Glomerular visceral epithelial cell (primary cell): Measurements from ENCODE around the gene SH2D3C.
"Not testable (repeated sequence)": the region's sequence is repeated elsewhere in the genome, so short reads cannot be mapped to it uniquely, and the experiment has no call there.

Experiments used
- DNase-seq: peaks from one replicate; pipeline ENCODE4 v3.0.0-alpha.2; 2016; ENCODE audit errors: extremely low spot score

The SH2D3C gene

GRCh38 chr9:127785933-127786772 is 7.7 kb upstream of the SH2D3C start, which contains the start of gene CDK9:
CDK9 (plus strand) TSS chr9:127786034; CDS start chr9:127786149, 115 bp downstream.
- peak; percentile 92 for DNase-seq

DNA sequence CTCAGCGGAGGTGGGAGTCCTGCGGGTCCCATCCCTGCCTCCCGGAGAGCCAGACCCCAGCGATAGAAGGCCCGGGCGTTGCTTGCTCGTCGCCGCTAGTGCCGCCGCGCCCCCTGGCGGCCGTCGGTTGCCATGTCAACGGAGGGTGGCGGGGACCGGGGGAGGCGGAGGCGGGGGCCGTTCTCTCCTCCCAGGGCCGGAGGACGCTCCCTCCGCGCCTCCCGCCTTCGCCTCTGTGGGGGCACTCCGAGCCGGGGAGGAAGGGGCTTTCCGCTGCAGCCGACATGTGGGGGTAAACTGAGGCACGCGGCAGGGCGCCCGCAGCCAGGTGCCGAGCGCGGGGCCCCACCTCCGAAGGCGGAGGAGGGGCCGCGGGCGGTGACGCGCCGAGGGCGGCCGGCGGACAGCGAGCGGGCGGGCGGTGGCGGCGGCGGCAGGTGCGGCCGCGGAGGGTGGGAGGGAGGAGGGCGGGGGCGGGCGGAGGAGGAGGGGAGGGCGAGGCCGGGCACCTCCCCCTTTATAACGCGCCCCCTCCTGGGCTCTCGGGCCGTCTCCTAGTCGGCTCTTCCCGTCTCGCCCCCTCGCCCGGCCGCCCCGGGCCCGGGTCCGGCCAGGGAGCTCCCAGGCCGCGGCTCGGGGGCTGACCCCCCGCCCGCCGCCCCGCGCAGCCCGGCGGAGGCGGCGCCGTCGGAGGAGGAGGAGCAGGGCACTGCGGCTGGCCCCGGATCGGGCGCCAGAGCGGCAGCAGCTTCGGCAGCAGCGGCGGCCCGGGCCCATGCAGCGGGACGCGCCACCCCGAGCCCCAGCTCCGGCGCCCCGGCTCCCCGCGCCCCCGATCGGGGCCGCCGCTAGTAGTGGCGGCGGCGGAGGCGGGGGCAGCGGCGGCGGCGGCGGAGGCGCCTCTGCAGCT is 6.8 kb upstream of the SH2D3C start:
- DNase-seq, result peak; percentile 84

GRCh38 chr9:127783111-127784008 is 4.9 kb upstream of the SH2D3C start:
- no peak for DNase-seq

DNA sequence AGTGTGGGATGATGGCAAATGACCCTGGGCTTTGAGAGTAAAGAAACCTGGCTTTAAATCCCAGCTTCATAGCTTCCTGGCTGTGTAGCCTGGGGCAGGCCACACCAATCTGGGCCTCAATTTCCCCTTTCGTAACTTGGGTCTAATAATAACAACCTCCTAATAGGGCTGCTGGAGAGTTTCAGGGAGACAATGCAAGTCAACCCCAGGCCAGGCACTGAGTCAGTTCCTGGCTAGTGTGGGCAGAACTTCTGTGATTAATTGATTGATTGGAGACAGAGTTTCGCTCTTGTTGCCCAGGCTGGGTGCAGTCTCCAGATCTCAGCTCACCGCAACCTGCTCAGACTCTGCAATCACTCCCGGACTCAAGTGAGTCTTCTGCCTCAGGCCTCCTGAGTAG is 3.3 kb upstream of the SH2D3C start:
- no peak for DNase-seq

- not testable (repeated sequence) for DNase-seq
Observed at GRCh38 chr9:127780909-127781308, 2.4 kb upstream of the SH2D3C start.

DNA sequence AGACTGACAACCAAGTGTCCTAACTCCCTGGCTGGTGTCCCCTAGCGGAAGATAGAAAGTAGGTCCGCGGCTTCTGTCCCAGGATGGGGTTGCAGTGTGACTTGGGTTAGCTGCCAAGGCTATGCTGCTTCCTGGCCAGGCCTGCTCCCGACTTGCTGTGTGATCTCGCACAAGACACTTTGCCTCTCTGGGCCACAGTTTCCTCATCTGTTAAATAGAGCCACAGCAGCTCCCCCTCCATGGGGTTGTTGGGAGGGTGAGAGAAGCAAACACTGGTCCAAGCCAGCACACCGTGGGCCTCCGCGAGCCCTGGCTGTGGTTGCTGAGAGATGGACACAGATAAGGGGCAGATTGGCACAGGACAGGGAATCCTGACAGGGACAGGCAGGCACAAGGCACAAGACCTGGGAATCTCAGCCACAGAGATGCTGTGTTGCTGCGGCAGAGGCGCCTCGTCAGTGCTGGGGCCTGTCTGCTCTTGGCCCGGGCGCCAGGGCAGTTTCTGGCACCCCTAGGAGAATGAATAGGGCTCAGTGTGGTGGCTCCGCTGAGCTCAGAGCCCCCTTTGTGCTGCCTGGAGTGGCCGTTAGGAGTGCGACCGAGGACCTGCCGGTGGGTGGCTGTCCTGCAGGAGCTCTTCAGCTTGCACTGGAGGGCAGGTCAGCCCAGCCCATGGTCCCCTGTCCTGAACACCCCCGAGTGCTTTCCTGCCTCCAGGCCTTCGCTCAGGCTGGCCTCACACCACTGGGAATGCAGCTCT is 1.8 kb upstream of the SH2D3C start:
- DNase-seq, result no peak

GRCh38 chr9:127779136-127779981 is 893 bp upstream of the SH2D3C start:
- no peak for DNase-seq

DNA sequence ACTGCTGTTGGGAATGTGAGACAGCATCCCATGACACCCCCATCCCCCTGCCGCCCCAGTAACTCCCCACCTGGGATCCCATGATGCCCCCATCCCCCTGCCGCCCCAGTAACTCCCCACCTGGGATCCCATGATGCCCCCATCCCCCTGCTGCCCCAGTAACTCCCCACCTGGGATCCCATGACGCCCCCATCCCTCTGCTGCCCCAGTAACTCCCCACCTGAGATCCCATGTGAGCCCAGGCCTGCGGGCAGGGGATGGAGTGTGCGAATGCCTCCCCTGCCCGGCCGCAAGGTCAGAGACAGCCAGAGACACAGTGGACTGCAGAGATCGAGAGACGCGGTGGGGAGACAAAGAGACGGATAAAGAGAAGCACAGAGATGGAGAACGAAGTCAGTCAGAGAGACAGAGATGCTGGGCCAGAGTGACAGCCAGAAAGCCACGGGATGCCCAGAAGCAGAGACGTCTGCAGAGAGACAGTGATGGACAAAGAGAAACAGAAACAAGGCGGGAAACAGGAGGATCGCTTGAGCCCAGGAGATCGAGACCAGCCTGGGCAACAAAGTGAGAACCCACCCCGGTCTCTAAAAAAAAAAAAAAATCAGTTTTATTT is 992 bp downstream of the SH2D3C start:
- no peak for DNase-seq

- DNase-seq, result no peak
Observed at GRCh38 chr9:127776924-127777289, 1.6 kb downstream of the SH2D3C start.

- DNase-seq, result no peak
Observed at GRCh38 chr9:127776195-127776923, 2.1 kb downstream of the SH2D3C start.

- no peak for DNase-seq
Observed at GRCh38 chr9:127773981-127774380, 4.5 kb downstream of the SH2D3C start.

- no peak for DNase-seq
Observed at GRCh38 chr9:127773272-127773671, 5.2 kb downstream of the SH2D3C start.

GRCh38 chr9:127772603-127773002 is 5.9 kb downstream of the SH2D3C start:
- DNase-seq, result no peak

- DNase-seq, result no peak
Observed at GRCh38 chr9:127771570-127772189, 6.8 kb downstream of the SH2D3C start.

- DNase-seq, result peak; percentile 99
Observed at GRCh38 chr9:127770905-127771569, 7.4 kb downstream of the SH2D3C start.

GRCh38 chr9:127770583-127770904 is 7.9 kb downstream of the SH2D3C start:
- no peak for DNase-seq

DNA sequence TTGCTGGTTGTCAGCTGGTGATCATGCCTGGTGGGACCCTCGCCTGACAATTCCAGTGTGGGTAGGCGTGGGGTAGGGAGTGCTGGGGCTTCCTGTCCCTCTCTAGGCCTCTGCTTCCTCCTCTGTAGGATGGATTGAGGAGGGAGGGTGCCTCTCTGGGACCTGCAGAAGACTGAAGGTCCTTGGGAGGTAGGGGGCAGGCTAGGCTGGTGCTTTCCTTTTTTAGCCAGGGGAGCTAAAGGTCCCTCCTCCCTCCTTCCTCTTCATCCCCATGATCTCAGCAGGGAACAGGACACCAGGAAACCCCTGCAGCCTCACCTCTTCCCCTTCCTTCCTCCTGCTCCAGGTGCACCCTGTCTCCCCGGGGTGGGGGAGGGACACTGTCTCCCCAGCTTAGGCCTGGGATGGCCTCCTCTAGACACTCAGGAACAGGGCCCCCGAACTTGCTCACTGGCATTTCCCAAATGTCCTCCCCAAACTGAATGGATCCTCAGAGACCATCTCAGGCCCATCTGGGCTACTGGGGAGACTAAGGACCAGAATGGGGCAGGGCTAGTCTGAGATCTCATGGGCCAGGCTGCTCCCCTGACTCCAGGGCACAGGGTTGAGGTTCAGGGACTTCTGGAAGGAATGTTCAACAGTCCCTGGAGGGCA is 8.4 kb downstream of the SH2D3C start:
- no peak for DNase-seq
